NCI-H187 (cell line): ENCODE data around the gene ZNF446.
A peak's percentile ranks its signal among the peaks of the same experiment; 100 is the strongest.
"Not testable (repeated sequence)": the region's sequence is repeated elsewhere in the genome, so short reads cannot be mapped to it uniquely, and the experiment has no call there.

Source experiments
- DNase-seq, 2 experiments: peaks; one replicate each; lab custom pipeline; 2025; lab: John Stamatoyannopoulos, UW

Gene ZNF446

GRCh38 chr19:58470837-58471543 is 5.2 kb upstream of the ZNF446 start:
- DNase-seq: not testable (repeated sequence)

- DNase-seq: no peak
Observed at GRCh38 chr19:58471736-58472135, 4.4 kb upstream of the ZNF446 start.

GRCh38 chr19:58473775-58474174 is 2.4 kb upstream of the ZNF446 start:
- DNase-seq: no peak

- DNase-seq: no peak
Observed at GRCh38 chr19:58474291-58474996, 1.7 kb upstream of the ZNF446 start.

GRCh38 chr19:58474997-58475713 is 997 bp upstream of the ZNF446 start:
- no peak for DNase-seq

- no peak for DNase-seq
Observed at GRCh38 chr19:58476498-58477015, 405 bp downstream of the ZNF446 start.

GRCh38 chr19:58477130-58477529 is 978 bp downstream of the ZNF446 start:
- no peak for DNase-seq

GRCh38 chr19:58477871-58478270 is 1.7 kb downstream of the ZNF446 start:
- DNase-seq: no peak

- no peak for DNase-seq
Observed at GRCh38 chr19:58479303-58479702, 3.2 kb downstream of the ZNF446 start.

- DNase-seq: no peak
Observed at GRCh38 chr19:58479736-58480480, 3.8 kb downstream of the ZNF446 start.

GRCh38 chr19:58480481-58480830 is 4.3 kb downstream of the ZNF446 start:
- no peak for DNase-seq

GRCh38 chr19:58480831-58481230 is 4.7 kb downstream of the ZNF446 start:
- no peak for DNase-seq

GRCh38 chr19:58482372-58482771 is 6.2 kb downstream of the ZNF446 start:
- no peak for DNase-seq

GRCh38 chr19:58483776-58484175 is 7.6 kb downstream of the ZNF446 start:
- DNase-seq: no peak

- not testable (repeated sequence) for DNase-seq
Observed at GRCh38 chr19:58484349-58484748, 8.2 kb downstream of the ZNF446 start.

GRCh38 chr19:58491393-58491792 is 15.2 kb downstream of the ZNF446 start:
- DNase-seq: no peak

- no peak for DNase-seq
Observed at GRCh38 chr19:58492265-58492664, 16.1 kb downstream of the ZNF446 start.

- DNase-seq: no peak
Observed at GRCh38 chr19:58497634-58498170, 21.6 kb downstream of the ZNF446 start.

GRCh38 chr19:58498316-58499020 is 22.3 kb downstream of the ZNF446 start:
- no peak for DNase-seq

- DNase-seq: peak; percentile 98 to 99
Observed at GRCh38 chr19:58499021-58499927, 23.1 kb downstream of the ZNF446 start.
